ENCODE data around the gene CXCL10. TPM values are rescaled to one million over a fixed set of nuclear protein-coding genes. Genes with fewer than 3 reads are reported as not detected.

The CXCL10 gene
- total RNA-seq, 4 donors from 2014 or later: 3.0 TPM; not detected in 3

DNA sequence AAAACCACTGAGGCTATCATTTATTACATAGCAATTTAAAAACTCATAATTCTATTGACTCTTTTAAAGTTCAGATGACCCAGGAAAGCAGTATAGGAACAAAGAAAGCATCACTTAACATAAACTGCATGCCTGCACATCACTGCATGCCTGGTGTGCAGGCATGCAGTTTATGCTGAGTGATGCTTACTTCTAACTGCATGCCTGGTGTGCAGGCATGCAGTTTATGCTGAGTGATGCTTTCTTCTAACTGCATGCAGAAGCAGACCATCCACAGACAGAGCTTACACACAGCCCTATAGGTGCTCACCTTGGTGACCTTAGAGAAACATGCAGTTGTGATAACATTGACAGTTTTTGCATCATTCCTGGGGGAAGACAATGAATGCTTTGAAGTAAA is 49.5 kb downstream of the CXCL10 start:
- TF ChIP-seq, protein P1, sequence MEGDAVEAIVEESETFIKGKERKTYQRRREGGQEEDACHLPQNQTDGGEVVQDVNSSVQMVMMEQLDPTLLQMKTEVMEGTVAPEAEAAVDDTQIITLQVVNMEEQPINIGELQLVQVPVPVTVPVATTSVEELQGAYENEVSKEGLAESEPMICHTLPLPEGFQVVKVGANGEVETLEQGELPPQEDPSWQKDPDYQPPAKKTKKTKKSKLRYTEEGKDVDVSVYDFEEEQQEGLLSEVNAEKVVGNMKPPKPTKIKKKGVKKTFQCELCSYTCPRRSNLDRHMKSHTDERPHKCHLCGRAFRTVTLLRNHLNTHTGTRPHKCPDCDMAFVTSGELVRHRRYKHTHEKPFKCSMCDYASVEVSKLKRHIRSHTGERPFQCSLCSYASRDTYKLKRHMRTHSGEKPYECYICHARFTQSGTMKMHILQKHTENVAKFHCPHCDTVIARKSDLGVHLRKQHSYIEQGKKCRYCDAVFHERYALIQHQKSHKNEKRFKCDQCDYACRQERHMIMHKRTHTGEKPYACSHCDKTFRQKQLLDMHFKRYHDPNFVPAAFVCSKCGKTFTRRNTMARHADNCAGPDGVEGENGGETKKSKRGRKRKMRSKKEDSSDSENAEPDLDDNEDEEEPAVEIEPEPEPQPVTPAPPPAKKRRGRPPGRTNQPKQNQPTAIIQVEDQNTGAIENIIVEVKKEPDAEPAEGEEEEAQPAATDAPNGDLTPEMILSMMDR (IDR thresholded peaks at IDR 0.05): no peak
- TF ChIP-seq POLR2AphosphoS5 (IDR thresholded peaks at IDR 0.05) (no peak), EP300 (IDR thresholded peaks at IDR 0.05; ENCODE audit: low read depth) (no peak), POLR2A (IDR thresholded peaks at IDR 0.05) (no peak)
- H3K4me3 ChIP-seq: no peak overlapping the region
- intact Hi-C loops (cut with DNase I; ENCODE audit: low total_unique reads): no loop called here
- no peaks in the 10 kb centered on the region for H3K9me3 ChIP-seq
- H3K4me1 ChIP-seq: no peaks in the 10 kb centered on the region
- H3K36me3 ChIP-seq: peaks cover 0 to 91% (median 43%) of the 10 kb centered on the region in 4 donors
- DNase-seq: no peak
- H3K27me3 ChIP-seq: no peaks in the 10 kb centered on the region
- in situ Hi-C loops (cut with MboI; ENCODE audit: low pct_ligation_motif_present in 1 of 4, low pct_unique_long_range_greater_than_20kb in 1 of 4, low sequenced_read_pairs in 3 of 4): loop anchor here in 1 of 4 donors (25.0 kb wide), 1 partner anchor 186 kb away; no protein-coding TSS in a partner anchor
- no peak overlapping the region for H3K27ac ChIP-seq

Other genes starting within 250 kb of the CXCL10 start
- gene PPEF2, start 121.0 kb downstream of the CXCL10 start, total RNA-seq: under 1 TPM in 1 of 4 donors, not detected in 3; 0.32 TPM
- 100 to 1,000 TPM; 219 to 603 (median 461) TPM for gene NAAA, start 82.5 kb downstream of the CXCL10 start, total RNA-seq
- gene SDAD1, start 32.6 kb downstream of the CXCL10 start, total RNA-seq: 10 to 100 TPM in 3 of 4 donors, 1 to 10 TPM in 1; 6.7 to 27.5 (median 20.4) TPM
- 1 to 10 TPM in 1 of 4 donors, not detected in 3; 2.5 TPM for gene CXCL9, start 16.0 kb downstream of the CXCL10 start, total RNA-seq
- not detected for gene CXCL11, start 12.6 kb upstream of the CXCL10 start, total RNA-seq
- 1 to 10 TPM in 1 of 4 donors, under 1 TPM in 1, not detected in 2; 0.68 to 4.4 TPM for gene ART3, start 51.2 kb upstream of the CXCL10 start, total RNA-seq
- 100 to 1,000 TPM in 1 of 4 donors, 10 to 100 TPM in 2, 1 to 10 TPM in 1; 7.0 to 142 (median 29.2) TPM for gene NUP54, start 124.9 kb upstream of the CXCL10 start, total RNA-seq
- gene SCARB2, start 190.3 kb upstream of the CXCL10 start, total RNA-seq: 100 to 1,000 TPM; 139 to 210 (median 194) TPM
- gene FAM47E, start 228.2 kb upstream of the CXCL10 start, total RNA-seq: 1 to 10 TPM in 3 of 4 donors, under 1 TPM in 1; 0.20 to 7.8 (median 2.8) TPM

Data from transverse colon (tissue), 4 donors.